ENCODE measurements around the gene FNDC10. TPM values are rescaled to one million over a fixed set of nuclear protein-coding genes. Genes with fewer than 3 reads are reported as not detected.

The FNDC10 gene
- total and polyA plus RNA-seq, 10 of the 15 experiments (the other 5 are each of a cell fraction or from before 2014, with no cell fraction given): 0.05 to 1.3 (median 0.25) TPM; not detected in 4

DNA sequence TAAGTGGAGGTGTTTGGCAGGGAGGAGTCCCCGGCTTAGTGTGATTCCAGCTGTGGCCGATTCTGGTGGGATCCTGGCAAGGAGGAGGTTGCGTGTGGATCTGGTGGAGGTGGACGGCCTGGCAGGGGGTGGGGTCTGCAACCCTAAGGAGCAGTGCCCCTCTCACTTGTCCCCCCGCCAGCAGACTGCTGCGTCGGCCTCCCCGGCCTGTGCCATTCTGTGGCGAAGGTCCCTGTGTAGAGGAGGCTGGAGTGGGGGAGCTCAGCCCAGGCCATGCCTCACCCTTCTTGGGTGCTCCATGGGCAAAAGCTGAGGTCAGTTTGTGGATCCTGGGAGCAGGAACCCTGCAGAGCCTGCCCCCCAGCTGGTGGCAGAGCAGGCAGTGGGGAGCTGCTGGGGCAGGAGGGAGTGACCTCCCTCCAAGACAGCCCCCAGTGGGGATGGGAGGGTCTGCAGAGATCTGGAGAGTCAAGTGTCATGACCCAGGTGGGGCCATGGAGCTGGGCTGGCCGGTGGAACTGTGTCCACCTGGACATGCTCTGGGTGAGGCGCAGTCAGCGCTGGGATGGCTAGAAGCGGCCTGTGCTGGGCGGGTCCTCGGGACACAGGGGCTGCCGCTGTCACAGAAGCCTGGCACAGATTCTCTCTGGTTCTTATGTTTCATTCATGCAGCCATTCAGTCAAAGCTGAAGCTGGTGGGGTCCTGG is 20.7 kb upstream of the FNDC10 start (continued):
- TF ChIP-seq, protein P1, sequence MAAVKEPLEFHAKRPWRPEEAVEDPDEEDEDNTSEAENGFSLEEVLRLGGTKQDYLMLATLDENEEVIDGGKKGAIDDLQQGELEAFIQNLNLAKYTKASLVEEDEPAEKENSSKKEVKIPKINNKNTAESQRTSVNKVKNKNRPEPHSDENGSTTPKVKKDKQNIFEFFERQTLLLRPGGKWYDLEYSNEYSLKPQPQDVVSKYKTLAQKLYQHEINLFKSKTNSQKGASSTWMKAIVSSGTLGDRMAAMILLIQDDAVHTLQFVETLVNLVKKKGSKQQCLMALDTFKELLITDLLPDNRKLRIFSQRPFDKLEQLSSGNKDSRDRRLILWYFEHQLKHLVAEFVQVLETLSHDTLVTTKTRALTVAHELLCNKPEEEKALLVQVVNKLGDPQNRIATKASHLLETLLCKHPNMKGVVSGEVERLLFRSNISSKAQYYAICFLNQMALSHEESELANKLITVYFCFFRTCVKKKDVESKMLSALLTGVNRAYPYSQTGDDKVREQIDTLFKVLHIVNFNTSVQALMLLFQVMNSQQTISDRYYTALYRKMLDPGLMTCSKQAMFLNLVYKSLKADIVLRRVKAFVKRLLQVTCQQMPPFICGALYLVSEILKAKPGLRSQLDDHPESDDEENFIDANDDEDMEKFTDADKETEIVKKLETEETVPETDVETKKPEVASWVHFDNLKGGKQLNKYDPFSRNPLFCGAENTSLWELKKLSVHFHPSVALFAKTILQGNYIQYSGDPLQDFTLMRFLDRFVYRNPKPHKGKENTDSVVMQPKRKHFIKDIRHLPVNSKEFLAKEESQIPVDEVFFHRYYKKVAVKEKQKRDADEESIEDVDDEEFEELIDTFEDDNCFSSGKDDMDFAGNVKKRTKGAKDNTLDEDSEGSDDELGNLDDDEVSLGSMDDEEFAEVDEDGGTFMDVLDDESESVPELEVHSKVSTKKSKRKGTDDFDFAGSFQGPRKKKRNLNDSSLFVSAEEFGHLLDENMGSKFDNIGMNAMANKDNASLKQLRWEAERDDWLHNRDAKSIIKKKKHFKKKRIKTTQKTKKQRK (IDR thresholded peaks at IDR 0.05; ENCODE audit: low read depth, low read length): no peak
- TF ChIP-seq IKZF2 (IDR thresholded peaks at IDR 0.05): no peak
- no peak for TF ChIP-seq MYB (IDR thresholded peaks at IDR 0.05; ENCODE audit: borderline replicate concordance, low read depth, low read length)
- TF ChIP-seq, protein P2, sequence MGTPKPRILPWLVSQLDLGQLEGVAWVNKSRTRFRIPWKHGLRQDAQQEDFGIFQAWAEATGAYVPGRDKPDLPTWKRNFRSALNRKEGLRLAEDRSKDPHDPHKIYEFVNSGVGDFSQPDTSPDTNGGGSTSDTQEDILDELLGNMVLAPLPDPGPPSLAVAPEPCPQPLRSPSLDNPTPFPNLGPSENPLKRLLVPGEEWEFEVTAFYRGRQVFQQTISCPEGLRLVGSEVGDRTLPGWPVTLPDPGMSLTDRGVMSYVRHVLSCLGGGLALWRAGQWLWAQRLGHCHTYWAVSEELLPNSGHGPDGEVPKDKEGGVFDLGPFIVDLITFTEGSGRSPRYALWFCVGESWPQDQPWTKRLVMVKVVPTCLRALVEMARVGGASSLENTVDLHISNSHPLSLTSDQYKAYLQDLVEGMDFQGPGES (IDR thresholded peaks at IDR 0.05): no peak
- TF ChIP-seq NFYA (IDR thresholded peaks at IDR 0.05; ENCODE audit: borderline replicate concordance, low read depth, low read length): no peak
- TF ChIP-seq CHD2 (IDR thresholded peaks at IDR 0.05; ENCODE audit: borderline replicate concordance, low read depth, low read length): no peak

DNA sequence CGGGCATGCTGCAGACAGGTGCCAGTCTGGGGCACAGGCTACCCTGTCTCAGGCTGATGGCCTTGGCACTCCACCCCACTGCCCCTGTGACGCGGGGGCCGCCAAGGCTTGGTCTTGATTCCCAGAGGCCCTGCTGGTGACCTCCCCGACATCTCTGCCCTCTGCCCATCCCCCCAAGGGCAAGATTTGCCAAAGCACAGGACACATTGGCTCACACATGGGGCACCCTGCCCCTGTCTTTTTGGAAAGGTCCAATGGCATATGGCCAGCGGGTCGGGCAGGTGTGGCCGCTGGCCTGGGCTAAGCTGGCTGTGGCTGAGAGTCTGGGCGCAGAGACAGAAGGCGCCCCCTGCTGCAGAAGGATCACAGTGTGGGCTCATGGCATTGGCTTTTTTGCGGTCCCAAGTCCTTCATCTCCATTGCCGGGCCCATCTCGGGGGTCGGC is 20.0 kb upstream of the FNDC10 start:
- in situ Hi-C loops (cut with MboI): no loop called here
- H3K4me1 ChIP-seq (ENCODE audit: control insufficient read depth, insufficient read depth, low read length): peaks cover 7% of the 10 kb centered on the region; the same call in 1 of the 2 replicates
- ChIA-PET RAD21 (ENCODE audit: unreplicated experiment) (no interaction called here), POLR2A (no interaction called here), CTCF (no interaction called here), SMC1A (ENCODE audit: uncharacterized antibody, unreplicated experiment) (no interaction called here)
- no peaks in the 10 kb centered on the region for H3K36me3 ChIP-seq (ENCODE audit: control insufficient read depth in 2 of 2, insufficient read depth in 2 of 2, low read length in 1 of 2)
- no peak overlapping the region for H3K4me3 ChIP-seq
- DNase-seq (ENCODE audit: low read depth, low spot score) (no peak), FAIRE-seq (no peak), ATAC-seq (no peak)
- TF ChIP-seq RAD21 (IDR thresholded peaks at IDR 0.05; ENCODE audit: insufficient read depth, low read depth, low read length): 0 out of 2 replicates have a peak, but pooled peaks have one; percentile 27
- TF ChIP-seq SMC3 (IDR thresholded peaks at IDR 0.05; ENCODE audit: borderline replicate concordance, low read length): peak; percentile 15; the same call in 1 of the 2 replicates
- TF ChIP-seq YY1 (IDR thresholded peaks at IDR 0.05; ENCODE audit: low read depth, low read length): no peak
- TF ChIP-seq, protein P3, sequence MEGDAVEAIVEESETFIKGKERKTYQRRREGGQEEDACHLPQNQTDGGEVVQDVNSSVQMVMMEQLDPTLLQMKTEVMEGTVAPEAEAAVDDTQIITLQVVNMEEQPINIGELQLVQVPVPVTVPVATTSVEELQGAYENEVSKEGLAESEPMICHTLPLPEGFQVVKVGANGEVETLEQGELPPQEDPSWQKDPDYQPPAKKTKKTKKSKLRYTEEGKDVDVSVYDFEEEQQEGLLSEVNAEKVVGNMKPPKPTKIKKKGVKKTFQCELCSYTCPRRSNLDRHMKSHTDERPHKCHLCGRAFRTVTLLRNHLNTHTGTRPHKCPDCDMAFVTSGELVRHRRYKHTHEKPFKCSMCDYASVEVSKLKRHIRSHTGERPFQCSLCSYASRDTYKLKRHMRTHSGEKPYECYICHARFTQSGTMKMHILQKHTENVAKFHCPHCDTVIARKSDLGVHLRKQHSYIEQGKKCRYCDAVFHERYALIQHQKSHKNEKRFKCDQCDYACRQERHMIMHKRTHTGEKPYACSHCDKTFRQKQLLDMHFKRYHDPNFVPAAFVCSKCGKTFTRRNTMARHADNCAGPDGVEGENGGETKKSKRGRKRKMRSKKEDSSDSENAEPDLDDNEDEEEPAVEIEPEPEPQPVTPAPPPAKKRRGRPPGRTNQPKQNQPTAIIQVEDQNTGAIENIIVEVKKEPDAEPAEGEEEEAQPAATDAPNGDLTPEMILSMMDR (IDR thresholded peaks at IDR 0.05 in 2 of 3, conservative IDR thresholded peaks at IDR 0.05 in 1 of 3; ENCODE audit: control insufficient read depth in 2 of 3, extremely low read depth in 1 of 3, insufficient read depth in 1 of 3, low read depth in 3 of 3, low read length in 3 of 3): peak; percentile 20 to 37 (median 29); a peak in 4 of 6 replicates
- BruUV-seq (replicated peaks): no TSS peak
- no peaks in the 10 kb centered on the region for H4K20me1 ChIP-seq (ENCODE audit: control insufficient read depth, insufficient read depth)
- H3K27ac ChIP-seq (ENCODE audit: control insufficient read depth, insufficient read depth): no peak overlapping the region
- 76% methylated on average over 14 of the region's 14 CpGs for WGBS (ENCODE audit: insufficient coverage, insufficient replicate concordance, low lambda C conversion rate, missing lambda C conversion rate)
- intact Hi-C loops (cut with micrococcal nuclease; ENCODE audit: unreplicated experiment): loop anchor here (5.0 kb wide), 1 partner anchor 48 kb away; the partner anchor contains the start of gene SSU72
- no peak overlapping the region for H2AFZ ChIP-seq (ENCODE audit: control insufficient read depth, low read depth, low read length)
- no peaks in the 10 kb centered on the region for H3K9me3 ChIP-seq (replicated peaks; ENCODE audit: control insufficient read depth, insufficient read depth, low read length)
- no peaks in the 10 kb centered on the region; a peak in 1 of 4 replicates for H3K27me3 ChIP-seq (replicated peaks in 1 of 2; ENCODE audit: control insufficient read depth in 2 of 2, insufficient read depth in 2 of 2, low read length in 1 of 2)
- no peaks in the 10 kb centered on the region; the same call in 1 of the 2 replicates for H3K79me2 ChIP-seq (ENCODE audit: control insufficient read depth, insufficient read depth, low read length)
- no peak overlapping the region for H3K4me2 ChIP-seq (ENCODE audit: control insufficient read depth, insufficient read depth)
- no peak overlapping the region for H3K9ac ChIP-seq (ENCODE audit: control insufficient read depth, insufficient read depth, low read length)
